Measurements from ENCODE around the gene GPC1. TPM values are rescaled to one million over a fixed set of nuclear protein-coding genes. Genes with fewer than 3 reads are reported as not detected.

The GPC1 gene
- total RNA-seq, 2 experiments from 2014 or later: 0.83 to 1.2 TPM

GRCh38 chr2:240401308-240401707, 34.2 kb upstream of the GPC1 start:
- H3K27me3 Mint-ChIP-seq: peaks cover 3% of the 10 kb centered on the region
- no peak overlapping the region for H3K27ac Mint-ChIP-seq
- CTCF ChIA-PET: no interaction called here
- intact Hi-C loops (cut with micrococcal nuclease): no loop called here
- POLR2A ChIA-PET: no interaction called here
- H3K4me3 Mint-ChIP-seq: no peak overlapping the region
- H3K9me3 Mint-ChIP-seq: no peaks in the 10 kb centered on the region
- H3K4me1 Mint-ChIP-seq (ENCODE audit: low read depth): peaks cover 8% of the 10 kb centered on the region
- H3K36me3 Mint-ChIP-seq (ENCODE audit: low read depth): no peaks in the 10 kb centered on the region
- ATAC-seq (no peak), DNase-seq (no peak)
- TF ChIP-seq CTCF (IDR thresholded peaks at IDR 0.05): no peak

- ChIA-PET POLR2A (no interaction called here), CTCF (no interaction called here)
- no peak for TF ChIP-seq CTCF (IDR thresholded peaks at IDR 0.05)
- intact Hi-C loops (cut with micrococcal nuclease): no loop called here
- Mint-ChIP-seq H3K9me3 (no peaks in the 10 kb centered on the region), H3K4me1 (ENCODE audit: low read depth) (peaks cover 8% of the 10 kb centered on the region), H3K36me3 (ENCODE audit: low read depth) (no peaks in the 10 kb centered on the region), H3K27me3 (peaks cover 3% of the 10 kb centered on the region), H3K4me3 (no peak overlapping the region), H3K27ac (no peak overlapping the region)
- no peak for DNase-seq
- ATAC-seq: no peak
These were observed 33.5 kb upstream of the GPC1 start for GRCh38 chr2:240401781-240402551.

- ATAC-seq (no peak), DNase-seq (no peak)
- peaks cover 4% of the 10 kb centered on the region for H3K27me3 Mint-ChIP-seq
- ChIA-PET POLR2A (no interaction called here), CTCF (no interaction called here)
- H3K4me1 Mint-ChIP-seq (ENCODE audit: low read depth): peaks cover 8% of the 10 kb centered on the region
- no peak overlapping the region for H3K4me3 Mint-ChIP-seq
- intact Hi-C loops (cut with micrococcal nuclease): no loop called here
- TF ChIP-seq CTCF (IDR thresholded peaks at IDR 0.05): no peak
- no peaks in the 10 kb centered on the region for H3K36me3 Mint-ChIP-seq (ENCODE audit: low read depth)
- H3K9me3 Mint-ChIP-seq: no peaks in the 10 kb centered on the region
- H3K27ac Mint-ChIP-seq: no peak overlapping the region
These were observed 32.7 kb upstream of the GPC1 start for GRCh38 chr2:240402566-240403272.

- peaks cover 4% of the 10 kb centered on the region for H3K27me3 Mint-ChIP-seq
- H3K4me1 Mint-ChIP-seq (ENCODE audit: low read depth): peaks cover 8% of the 10 kb centered on the region
- no peaks in the 10 kb centered on the region for H3K36me3 Mint-ChIP-seq (ENCODE audit: low read depth)
- CTCF ChIA-PET: no interaction called here
- TF ChIP-seq CTCF (IDR thresholded peaks at IDR 0.05): no peak
- H3K4me3 Mint-ChIP-seq: no peak overlapping the region
- H3K9me3 Mint-ChIP-seq: no peaks in the 10 kb centered on the region
- POLR2A ChIA-PET: no interaction called here
- intact Hi-C loops (cut with micrococcal nuclease): no loop called here
- H3K27ac Mint-ChIP-seq: peak overlapping the region; percentile 44
- ATAC-seq (peak; percentile 24), DNase-seq (no peak)
These were observed 31.9 kb upstream of the GPC1 start for GRCh38 chr2:240403396-240404104.

Measured in activated CD8-positive, alpha-beta T cell treated with anti-CD3 and anti-CD28 coated beads for 36 hours (primary cell).